HL-60 (cell line): ENCODE results near the gene KDM6A.
A peak's percentile ranks its signal among the peaks of the same experiment; 100 is the strongest.
"Not testable (repeated sequence)": the region's sequence is repeated elsewhere in the genome, so short reads cannot be mapped to it uniquely, and the experiment has no call there.

Experiments used
- DNase-seq, 2 experiments: peaks; one replicate each; pipeline ENCODE4 v3.0.0-alpha.2; 2010 to 2020; ENCODE audit warnings: low read depth in 1 of 2, low spot score in 1 of 2
- H3K27ac ChIP-seq: fragments of 250-450 bp; sonication (Bioruptor Pico); replicated peaks from 2 replicates; pipeline ENCODE4 v1.5.1; 2020; ENCODE audit warnings: mild to moderate bottlenecking, moderate library complexity
- H3K27me3 ChIP-seq: fragments of 250-450 bp; sonication (Bioruptor Pico); 2 replicates; pipeline ENCODE4 v1.5.1; 2021; ENCODE audit warnings: mild to moderate bottlenecking, moderate library complexity; ENCODE audit not compliant: insufficient read depth, poor library complexity, severe bottlenecking
- H3K4me3 ChIP-seq: replicated peaks from 2 replicates; pipeline ENCODE4 v1.5.1; 2011; ENCODE audit warnings: mild to moderate bottlenecking, control low read depth, low read length; ENCODE audit not compliant: insufficient read depth
- CTCF ChIP-seq: IDR thresholded peaks from one replicate; pipeline ENCODE4 v1.5.1; 2011; ENCODE audit warnings: low read length, control low read depth, inconsistent platforms; ENCODE audit not compliant: insufficient read depth
- GABPA ChIP-seq: IDR thresholded peaks from 2 replicates; pipeline ENCODE4 v1.6.1; 2012; ENCODE audit warnings: low read depth
- POLR2AphosphoS5 ChIP-seq: IDR thresholded peaks from 2 replicates; pipeline ENCODE4 v1.6.1; 2012; ENCODE audit warnings: low read depth
- SPI1 ChIP-seq: IDR thresholded peaks from 2 replicates; pipeline ENCODE4 v1.6.1; 2012; ENCODE audit warnings: low read depth, mild to moderate bottlenecking, borderline replicate concordance
- long read RNA-seq: library from polyadenylated mRNA; unstranded; transcript quantifications from one replicate; pipeline ENCODE4 v2.0.0, GENCODE V29; 2020
- TF ChIP-seq, protein P1 (sequence below): IDR thresholded peaks from 2 replicates; pipeline ENCODE4 v1.6.1; 2012; ENCODE audit warnings: low read depth; ENCODE audit not compliant: insufficient replicate concordance

KDM6A gene
- long read RNA-seq, full-length matches to known transcripts = 1 of 17 reads
- long read RNA-seq, partial matches to known transcripts = 14 of 17 reads
- long read RNA-seq, other reads (novel, unspliced or antisense) = 2 of 17 reads

DNA sequence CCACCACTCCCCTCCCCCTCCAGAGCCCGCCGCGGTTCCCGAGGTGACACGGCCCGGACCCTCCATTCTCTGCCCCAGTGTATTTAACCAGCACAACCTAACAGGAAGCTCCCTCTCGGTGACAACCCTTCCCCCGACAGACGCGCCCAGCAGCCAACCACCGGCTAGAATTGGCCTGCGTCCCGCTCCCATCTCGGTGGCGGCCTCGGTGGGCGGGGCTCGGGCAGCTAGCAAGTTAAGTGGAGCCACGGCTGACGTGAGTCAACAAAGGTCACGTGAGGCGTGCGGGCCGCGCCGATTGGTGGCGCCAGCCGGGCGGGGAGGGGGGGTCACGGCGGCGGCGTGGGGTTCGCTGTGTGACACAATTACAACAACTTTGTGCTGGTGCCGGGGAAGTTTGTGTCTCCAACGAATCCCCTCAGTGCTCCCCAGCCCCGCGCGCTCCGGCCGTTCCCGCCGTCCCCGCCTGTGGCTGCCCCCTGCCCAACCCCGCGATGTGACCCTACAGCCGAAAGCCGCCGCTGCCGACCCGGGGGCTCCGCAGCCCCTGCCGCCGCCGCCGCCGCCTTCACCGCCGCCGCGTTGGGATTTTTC, at the start of gene KDM6A:
Gene KDM6A (plus strand): TSS at position 368 of the 594 bp plus-strand sequence. CDS start 364 bp downstream, outside the sequence.
- Histone ChIP-seq H3K4me3 (peak within 1 kb of the TSS; percentile 61), H3K27me3 (no peaks in the 10 kb centered on the region), H3K27ac (peak within 1 kb of the TSS; percentile 96)
- peak; percentile 81 to 100 for DNase-seq
- TF ChIP-seq POLR2AphosphoS5 (peak; percentile 52; the same call in 1 of the 2 replicates), SPI1 (no peak), GABPA (peak; percentile 49; the same call in 1 of the 2 replicates), CTCF (no peak)
- TF ChIP-seq, protein P1, sequence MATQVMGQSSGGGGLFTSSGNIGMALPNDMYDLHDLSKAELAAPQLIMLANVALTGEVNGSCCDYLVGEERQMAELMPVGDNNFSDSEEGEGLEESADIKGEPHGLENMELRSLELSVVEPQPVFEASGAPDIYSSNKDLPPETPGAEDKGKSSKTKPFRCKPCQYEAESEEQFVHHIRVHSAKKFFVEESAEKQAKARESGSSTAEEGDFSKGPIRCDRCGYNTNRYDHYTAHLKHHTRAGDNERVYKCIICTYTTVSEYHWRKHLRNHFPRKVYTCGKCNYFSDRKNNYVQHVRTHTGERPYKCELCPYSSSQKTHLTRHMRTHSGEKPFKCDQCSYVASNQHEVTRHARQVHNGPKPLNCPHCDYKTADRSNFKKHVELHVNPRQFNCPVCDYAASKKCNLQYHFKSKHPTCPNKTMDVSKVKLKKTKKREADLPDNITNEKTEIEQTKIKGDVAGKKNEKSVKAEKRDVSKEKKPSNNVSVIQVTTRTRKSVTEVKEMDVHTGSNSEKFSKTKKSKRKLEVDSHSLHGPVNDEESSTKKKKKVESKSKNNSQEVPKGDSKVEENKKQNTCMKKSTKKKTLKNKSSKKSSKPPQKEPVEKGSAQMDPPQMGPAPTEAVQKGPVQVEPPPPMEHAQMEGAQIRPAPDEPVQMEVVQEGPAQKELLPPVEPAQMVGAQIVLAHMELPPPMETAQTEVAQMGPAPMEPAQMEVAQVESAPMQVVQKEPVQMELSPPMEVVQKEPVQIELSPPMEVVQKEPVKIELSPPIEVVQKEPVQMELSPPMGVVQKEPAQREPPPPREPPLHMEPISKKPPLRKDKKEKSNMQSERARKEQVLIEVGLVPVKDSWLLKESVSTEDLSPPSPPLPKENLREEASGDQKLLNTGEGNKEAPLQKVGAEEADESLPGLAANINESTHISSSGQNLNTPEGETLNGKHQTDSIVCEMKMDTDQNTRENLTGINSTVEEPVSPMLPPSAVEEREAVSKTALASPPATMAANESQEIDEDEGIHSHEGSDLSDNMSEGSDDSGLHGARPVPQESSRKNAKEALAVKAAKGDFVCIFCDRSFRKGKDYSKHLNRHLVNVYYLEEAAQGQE = no peak

- H3K27ac ChIP-seq, H3K4me3 ChIP-seq, H3K27me3 ChIP-seq, DNase-seq: not testable (repeated sequence)
Observed at GRCh38 chrX:44823193-44823592, 49.8 kb upstream of the KDM6A start.

GRCh38 chrX:44828008-44828605, 44.9 kb upstream of the KDM6A start:
- no peak overlapping the region for H3K4me3 ChIP-seq
- TF ChIP-seq GABPA (no peak), SPI1 (no peak), CTCF (no peak), POLR2AphosphoS5 (no peak)
- no peak overlapping the region for H3K27ac ChIP-seq
- no peak for DNase-seq
- no peaks in the 10 kb centered on the region for H3K27me3 ChIP-seq

GRCh38 chrX:44829832-44830231, 43.2 kb upstream of the KDM6A start:
- no peak for DNase-seq
- Histone ChIP-seq H3K27ac (no peak overlapping the region), H3K4me3 (no peak overlapping the region), H3K27me3 (no peaks in the 10 kb centered on the region)
- TF ChIP-seq, protein P1 = no peak
- TF ChIP-seq SPI1 (no peak), GABPA (no peak), POLR2AphosphoS5 (no peak), CTCF (no peak)
